ENCODE data around the gene PLEKHA4. TPM values are rescaled to one million over a fixed set of nuclear protein-coding genes. Genes with fewer than 3 reads are reported as not detected.
"Not testable (repeated sequence)": the region's sequence is repeated elsewhere in the genome, so short reads cannot be mapped to it uniquely, and the experiment has no call there.

PLEKHA4 gene
- total RNA-seq, 1 experiment from 2014 or later = 1.2 TPM

GRCh38 chr19:48883726-48884125 lies 15.3 kb upstream of the PLEKHA4 start:
- H3K4me2 ChIP-seq (ENCODE audit: low read length) = no peak overlapping the region
- H3F3A ChIP-seq (ENCODE audit: low read length, unreplicated experiment) = no peaks in the 10 kb centered on the region
- BruUV-seq (replicated peaks) = no TSS peak
- no peak for ATAC-seq
- H3K79me2 ChIP-seq (ENCODE audit: low read length) = no peaks in the 10 kb centered on the region
- H3K4me3 ChIP-seq (ENCODE audit: low read length) = no peak overlapping the region
- no peaks in the 10 kb centered on the region for H3K27me3 ChIP-seq (ENCODE audit: low read length)
- no peak overlapping the region for H3K27ac ChIP-seq (ENCODE audit: low read length)
- no peaks in the 10 kb centered on the region for H3K9me2 ChIP-seq (replicated peaks; ENCODE audit: low read length)
- no peaks in the 10 kb centered on the region for H3K36me3 ChIP-seq (ENCODE audit: low read depth, low read length)
- ChIA-PET POLR2A (ENCODE audit: unreplicated experiment) (no interaction called here), CTCF (no interaction called here)
- no peaks in the 10 kb centered on the region for H3K9me3 ChIP-seq (ENCODE audit: low read length)
- H3K9ac ChIP-seq (ENCODE audit: low read length) = no peak overlapping the region
- intact Hi-C loops (cut with micrococcal nuclease) = no loop called here
- H3K4me1 ChIP-seq (ENCODE audit: insufficient read depth, low read length) = no peaks in the 10 kb centered on the region
- DNase-seq = no peak
- no peak for TF ChIP-seq EZH2 (IDR thresholded peaks at IDR 0.05; ENCODE audit: low read length, unreplicated experiment)
- no peaks in the 10 kb centered on the region for H4K20me1 ChIP-seq (ENCODE audit: low read length)
- H2AFZ ChIP-seq (ENCODE audit: low read length) = no peak overlapping the region

GRCh38 chr19:48881741-48882657 lies 13.6 kb upstream of the PLEKHA4 start:
- BruUV-seq (replicated peaks) = no TSS peak
- H3K79me2 ChIP-seq (ENCODE audit: low read length) = no peaks in the 10 kb centered on the region
- no peak overlapping the region for H3K4me2 ChIP-seq (ENCODE audit: low read length)
- no peaks in the 10 kb centered on the region for H4K20me1 ChIP-seq (ENCODE audit: low read length)
- no peaks in the 10 kb centered on the region for H3K27me3 ChIP-seq (ENCODE audit: low read length)
- ATAC-seq = peak; percentile 48
- TF ChIP-seq EZH2 (IDR thresholded peaks at IDR 0.05; ENCODE audit: low read length, unreplicated experiment) (no peak), EZH2phosphoT487 (IDR thresholded peaks at IDR 0.05; ENCODE audit: borderline replicate concordance, low read length) (no peak), CTCF (conservative IDR thresholded peaks at IDR 0.05; ENCODE audit: low read depth, low read length) (no peak)
- H2AFZ ChIP-seq (ENCODE audit: low read length) = no peak overlapping the region
- H3K36me3 ChIP-seq (ENCODE audit: low read depth, low read length) = no peaks in the 10 kb centered on the region
- no peak overlapping the region for H3K9ac ChIP-seq (ENCODE audit: low read length)
- ChIA-PET POLR2A (ENCODE audit: unreplicated experiment) (no interaction called here), CTCF (no interaction called here)
- H3K4me1 ChIP-seq (ENCODE audit: insufficient read depth, low read length) = no peaks in the 10 kb centered on the region
- no peaks in the 10 kb centered on the region for H3K9me3 ChIP-seq (ENCODE audit: low read length)
- intact Hi-C loops (cut with micrococcal nuclease) = no loop called here
- no peak overlapping the region for H3K4me3 ChIP-seq (ENCODE audit: low read length)
- H3F3A ChIP-seq (ENCODE audit: low read length, unreplicated experiment) = no peaks in the 10 kb centered on the region
- no peaks in the 10 kb centered on the region for H3K9me2 ChIP-seq (replicated peaks; ENCODE audit: low read length)
- peak; percentile 22 for DNase-seq
- no peak overlapping the region for H3K27ac ChIP-seq (ENCODE audit: low read length)

- POLR2A ChIA-PET (ENCODE audit: unreplicated experiment) = interaction anchor here (0.6 kb wide), 1 partner anchor 53 kb away, joined by 4 read pairs; no protein-coding TSS in a partner anchor
- H4K20me1 ChIP-seq (ENCODE audit: low read length); DNase-seq; H3K9ac ChIP-seq (ENCODE audit: low read length); H3K4me1 ChIP-seq (ENCODE audit: insufficient read depth, low read length); H3K27ac ChIP-seq (ENCODE audit: low read length); BruUV-seq (replicated peaks); H3K27me3 ChIP-seq (ENCODE audit: low read length); H3K4me2 ChIP-seq (ENCODE audit: low read length); H3F3A ChIP-seq (ENCODE audit: low read length, unreplicated experiment); CTCF ChIA-PET; H3K9me2 ChIP-seq (replicated peaks; ENCODE audit: low read length); H2AFZ ChIP-seq (ENCODE audit: low read length); H3K9me3 ChIP-seq (ENCODE audit: low read length); ATAC-seq; H3K4me3 ChIP-seq (ENCODE audit: low read length); intact Hi-C loops (cut with micrococcal nuclease); H3K36me3 ChIP-seq (ENCODE audit: low read depth, low read length): not testable (repeated sequence)
- H3K79me2 ChIP-seq (ENCODE audit: low read length) = peaks cover 16% of the 10 kb centered on the region
Observed at GRCh38 chr19:48879696-48880095, 11.3 kb upstream of the PLEKHA4 start.

Data from PC-3 (cell line).